ENCODE data around the gene RABGAP1L. TPM values are rescaled to one million over a fixed set of nuclear protein-coding genes. Genes with fewer than 3 reads are reported as not detected.

RABGAP1L gene
- total RNA-seq, 1 donor from 2014 or later: 28.0 TPM

DNA sequence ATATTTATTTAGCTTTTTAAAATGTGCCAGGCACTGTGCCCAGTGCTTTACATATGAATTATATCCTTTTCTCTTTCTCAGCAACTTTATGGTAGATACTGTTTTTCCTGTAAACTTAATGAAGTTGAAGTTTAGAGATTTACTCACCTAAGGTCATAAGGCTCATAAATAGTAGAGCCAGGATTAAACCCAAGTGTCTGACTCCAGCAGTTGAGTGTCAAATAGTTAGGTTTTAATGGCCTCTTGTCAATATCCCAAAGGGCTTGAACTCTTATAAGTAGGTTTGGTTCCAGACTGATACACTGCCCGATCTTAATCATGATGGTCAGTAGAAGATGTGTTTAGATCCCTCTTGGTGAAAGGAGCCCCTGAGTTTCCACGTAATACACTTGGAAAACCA is 37.8 kb downstream of the RABGAP1L start:
- no peak for DNase-seq (ENCODE audit: low read depth, low spot score)

GRCh38 chr1:174197547-174197946 is 38.2 kb downstream of the RABGAP1L start:
- DNase-seq (ENCODE audit: low read depth, low spot score): no peak

DNA sequence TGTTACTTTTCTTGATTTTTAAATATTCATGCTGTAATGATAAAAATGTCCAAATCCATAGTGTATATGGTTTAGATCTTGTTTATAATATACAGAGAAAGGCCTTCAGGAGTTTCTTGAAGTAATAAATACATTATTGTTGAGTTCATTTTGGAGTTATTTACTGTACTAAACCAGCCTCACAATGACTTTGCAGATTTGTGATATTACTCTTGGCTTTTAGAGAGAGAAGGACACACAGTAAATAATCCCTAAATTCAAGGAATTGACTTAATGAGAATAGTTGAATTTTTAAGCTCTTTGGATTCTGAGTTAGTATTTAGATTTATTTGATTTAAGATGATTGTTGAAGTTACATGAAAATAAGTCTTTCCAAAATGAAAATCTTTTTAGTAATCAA is 38.9 kb downstream of the RABGAP1L start:
- DNase-seq (ENCODE audit: low read depth, low spot score): no peak

DNA sequence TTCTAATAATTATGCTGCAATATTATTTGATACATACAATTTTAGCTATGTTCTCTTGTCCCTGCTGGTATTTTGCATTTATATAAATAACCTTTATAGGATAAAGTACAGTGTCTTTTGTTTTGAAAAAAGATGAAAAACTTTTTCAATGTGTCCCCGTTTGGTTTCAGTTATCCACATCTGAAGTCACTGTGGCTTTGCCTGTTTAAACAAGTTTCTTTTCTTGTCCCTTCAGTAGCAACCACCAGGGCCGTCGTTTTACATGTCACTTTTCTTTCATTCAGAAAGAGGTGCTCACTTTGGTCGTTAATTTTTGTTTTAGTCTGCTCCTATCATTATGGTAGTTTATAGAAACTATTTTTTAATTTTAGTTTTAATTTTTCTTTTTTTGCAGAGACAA is 41.4 kb downstream of the RABGAP1L start:
- DNase-seq (ENCODE audit: low read depth, low spot score): no peak

- DNase-seq (ENCODE audit: low read depth, low spot score): no peak
These were observed 45.5 kb downstream of the RABGAP1L start for GRCh38 chr1:174204697-174205308.

DNA sequence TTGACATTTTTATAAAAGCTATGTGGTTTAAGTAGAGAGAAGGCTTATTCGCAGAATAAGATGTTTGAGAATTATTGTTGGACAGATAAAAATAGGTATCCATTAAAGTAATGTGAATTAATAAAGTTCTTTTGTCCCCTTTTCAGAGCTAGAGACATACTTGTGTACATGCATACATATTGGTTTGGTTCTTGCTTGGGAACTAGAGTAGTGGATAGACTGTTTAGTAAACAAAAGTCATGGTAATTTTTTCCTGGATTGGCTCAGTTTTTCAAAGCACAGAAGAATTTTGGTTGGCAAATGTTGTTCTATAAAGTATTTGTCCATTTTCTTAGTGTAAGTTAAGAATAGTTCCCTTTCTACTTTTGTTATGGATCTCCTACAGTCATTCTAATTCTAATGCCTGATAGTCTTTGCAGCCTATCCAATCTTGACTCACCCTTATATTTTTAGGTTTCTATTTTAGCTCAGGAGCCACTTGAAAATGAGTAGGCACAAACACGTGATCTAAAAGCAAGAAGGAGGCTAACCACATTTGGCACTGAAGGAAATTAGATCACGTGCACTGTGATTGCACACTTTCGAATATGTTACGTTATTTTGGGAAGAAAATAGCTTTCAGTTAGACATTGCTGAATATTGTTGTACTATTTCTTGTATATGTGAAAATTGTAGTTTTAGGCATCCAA is 47.0 kb downstream of the RABGAP1L start:
- DNase-seq (ENCODE audit: low read depth, low spot score): no peak

DNA sequence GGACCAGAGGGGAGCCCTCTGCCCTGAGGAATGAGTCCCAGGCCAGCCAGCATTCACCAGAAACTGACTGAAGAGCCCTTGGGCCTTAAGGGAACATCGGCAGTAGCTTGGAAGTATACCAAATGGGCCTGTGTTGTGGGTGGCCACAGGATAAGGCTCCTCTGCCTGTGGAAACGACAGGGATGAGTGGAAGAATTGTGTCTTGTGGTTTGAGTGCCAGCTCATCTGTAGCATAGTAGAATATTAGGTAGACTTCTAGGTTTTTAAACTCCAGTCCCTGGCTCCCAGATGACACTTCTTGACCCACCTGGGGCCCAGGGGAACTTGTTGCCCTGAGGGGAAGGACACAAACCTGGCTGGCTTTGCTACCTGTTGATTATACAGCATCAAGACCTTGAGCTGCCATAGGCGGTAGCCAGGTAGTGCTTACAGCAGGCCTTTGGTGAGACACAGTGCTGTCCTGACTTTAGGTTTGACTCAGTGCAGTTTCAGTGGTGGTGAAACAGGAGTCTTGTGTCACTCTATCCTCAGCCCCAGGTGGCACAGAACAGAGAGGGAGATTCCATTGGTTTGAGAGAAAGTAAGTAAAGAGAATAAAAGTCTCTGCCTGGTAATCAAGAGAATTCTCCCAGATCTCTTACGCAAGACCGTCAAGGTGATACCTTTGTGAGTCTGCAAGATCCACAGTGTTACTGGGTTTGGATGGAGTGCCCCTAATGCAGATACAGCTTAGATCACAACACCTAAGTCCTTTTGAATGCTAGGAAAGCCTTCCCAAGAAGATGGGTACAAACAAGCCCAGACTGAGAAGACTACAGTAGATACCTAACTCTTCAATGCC is 50.2 kb downstream of the RABGAP1L start:
- no peak for DNase-seq (ENCODE audit: low read depth, low spot score)

GRCh38 chr1:174211486-174211885 is 52.2 kb downstream of the RABGAP1L start:
- DNase-seq (ENCODE audit: low read depth, low spot score): no peak

- no peak for DNase-seq (ENCODE audit: low read depth, low spot score)
These were observed 56.4 kb downstream of the RABGAP1L start for GRCh38 chr1:174215766-174216165.

- DNase-seq (ENCODE audit: low read depth, low spot score): no peak
These were observed 57.9 kb downstream of the RABGAP1L start for GRCh38 chr1:174217248-174217647.

DNA sequence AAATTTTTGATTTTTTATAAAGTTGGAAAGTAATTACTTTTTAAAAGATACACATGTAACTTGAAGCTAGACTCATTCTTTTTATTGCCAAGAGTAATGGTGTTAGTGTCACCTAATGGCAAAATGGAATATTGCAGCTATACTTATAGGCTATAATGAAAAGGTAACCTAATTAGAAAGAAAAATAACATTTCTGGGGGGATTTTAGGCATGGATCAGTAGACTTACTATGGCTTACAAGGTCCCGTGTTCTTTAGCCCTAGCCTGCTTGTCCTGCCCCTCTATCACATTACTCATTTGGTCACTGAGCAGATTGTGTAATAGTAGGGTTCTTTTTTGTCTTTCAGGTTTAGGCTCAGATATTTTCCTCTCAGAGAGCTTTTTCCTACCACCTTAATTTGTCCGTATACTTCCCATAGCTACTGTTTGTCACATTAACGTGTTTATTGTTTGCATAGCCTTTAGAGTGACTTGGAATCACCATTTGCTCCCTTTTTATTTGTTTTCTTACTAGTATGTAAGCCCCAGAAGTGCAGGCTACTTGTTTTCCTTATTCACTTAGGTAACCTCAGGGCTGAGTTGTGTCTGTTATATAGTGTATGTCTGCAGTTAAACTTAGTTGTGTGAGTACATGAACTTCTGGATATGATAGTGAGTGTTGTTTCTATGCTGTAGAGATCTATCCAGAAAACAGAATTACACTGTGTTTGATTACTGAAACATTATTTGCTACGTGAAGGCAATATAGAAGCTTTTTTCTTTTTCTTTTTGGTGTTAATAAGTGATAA is 58.7 kb downstream of the RABGAP1L start:
- no peak for DNase-seq (ENCODE audit: low read depth, low spot score)

GRCh38 chr1:174218983-174219382 is 59.7 kb downstream of the RABGAP1L start:
- no peak for DNase-seq (ENCODE audit: low read depth, low spot score)

DNA sequence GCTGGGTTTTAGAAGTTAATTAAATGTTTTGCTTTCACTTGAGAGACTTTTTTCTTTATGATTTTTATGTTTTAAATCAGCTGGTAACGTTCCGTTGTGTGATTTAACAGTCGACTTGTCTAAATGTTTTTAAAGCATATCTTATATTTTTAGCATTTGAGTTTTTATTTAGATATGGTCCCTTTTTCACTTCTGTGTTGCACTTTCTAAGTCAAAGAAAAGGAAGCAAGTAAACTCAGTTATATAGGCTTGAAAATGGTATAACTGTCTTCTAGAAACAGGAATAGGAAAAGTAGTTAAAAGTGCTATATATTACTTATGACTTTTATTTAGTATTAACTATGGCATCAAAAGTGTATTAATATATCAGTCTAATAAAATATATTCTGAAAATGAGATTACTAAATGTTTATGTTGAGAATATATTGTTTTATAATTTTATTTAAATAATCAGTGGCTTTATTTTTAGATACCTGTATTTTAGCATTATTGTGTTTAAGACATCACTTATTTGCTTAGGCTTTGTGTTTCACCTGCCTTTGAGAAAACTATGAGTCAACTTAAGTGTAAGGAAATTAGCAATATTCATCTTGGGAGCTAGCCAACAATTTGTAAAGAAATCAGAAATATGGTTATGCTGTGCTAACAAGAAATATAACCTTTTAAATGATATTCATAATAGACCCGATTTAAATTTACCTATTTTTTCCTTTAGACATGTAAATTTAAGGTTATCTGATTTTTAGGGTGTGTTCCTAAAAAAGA is 60.5 kb downstream of the RABGAP1L start:
- no peak for DNase-seq (ENCODE audit: low read depth, low spot score)

- no peak for DNase-seq (ENCODE audit: low read depth, low spot score)
These were observed 62.4 kb downstream of the RABGAP1L start for GRCh38 chr1:174221681-174222080.

DNA sequence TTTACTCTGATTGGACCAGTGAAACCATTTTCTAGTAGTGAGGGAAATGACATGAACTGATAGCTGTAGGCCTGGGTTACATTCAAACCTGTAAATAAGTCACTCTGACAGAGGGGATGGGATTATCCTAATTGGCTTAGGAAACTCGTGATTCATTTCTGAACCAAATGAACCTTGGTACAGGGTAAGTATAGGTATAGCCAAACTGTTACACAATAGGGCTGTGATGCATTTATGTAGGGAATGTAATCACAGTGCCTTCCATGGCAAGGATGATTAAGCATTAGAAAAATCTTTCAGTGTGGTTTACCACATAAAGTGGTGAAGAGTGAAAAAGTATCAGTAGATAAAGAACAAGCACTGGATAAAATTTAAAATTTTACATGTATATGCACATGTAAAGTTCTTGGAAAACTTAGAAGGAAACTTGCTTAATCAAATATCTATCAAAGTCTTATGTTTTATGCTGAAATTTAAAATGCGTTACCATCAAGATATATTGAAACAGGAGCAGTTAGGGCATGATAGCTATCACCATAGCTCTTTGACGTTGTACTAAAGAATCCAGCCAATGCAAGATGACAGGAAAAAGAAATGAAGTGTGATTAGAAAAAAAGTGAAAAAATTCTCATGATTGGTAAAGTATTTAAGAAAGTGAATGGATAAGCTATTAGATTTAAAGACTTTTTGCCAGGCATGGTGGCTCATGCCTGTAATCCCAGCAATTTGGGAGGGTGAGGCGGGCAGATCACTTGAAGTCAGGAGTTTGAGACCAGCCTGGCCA is 63.0 kb downstream of the RABGAP1L start:
- DNase-seq (ENCODE audit: low read depth, low spot score): no peak

GRCh38 chr1:174224641-174225040 is 65.3 kb downstream of the RABGAP1L start:
- no peak for DNase-seq (ENCODE audit: low read depth, low spot score)

DNA sequence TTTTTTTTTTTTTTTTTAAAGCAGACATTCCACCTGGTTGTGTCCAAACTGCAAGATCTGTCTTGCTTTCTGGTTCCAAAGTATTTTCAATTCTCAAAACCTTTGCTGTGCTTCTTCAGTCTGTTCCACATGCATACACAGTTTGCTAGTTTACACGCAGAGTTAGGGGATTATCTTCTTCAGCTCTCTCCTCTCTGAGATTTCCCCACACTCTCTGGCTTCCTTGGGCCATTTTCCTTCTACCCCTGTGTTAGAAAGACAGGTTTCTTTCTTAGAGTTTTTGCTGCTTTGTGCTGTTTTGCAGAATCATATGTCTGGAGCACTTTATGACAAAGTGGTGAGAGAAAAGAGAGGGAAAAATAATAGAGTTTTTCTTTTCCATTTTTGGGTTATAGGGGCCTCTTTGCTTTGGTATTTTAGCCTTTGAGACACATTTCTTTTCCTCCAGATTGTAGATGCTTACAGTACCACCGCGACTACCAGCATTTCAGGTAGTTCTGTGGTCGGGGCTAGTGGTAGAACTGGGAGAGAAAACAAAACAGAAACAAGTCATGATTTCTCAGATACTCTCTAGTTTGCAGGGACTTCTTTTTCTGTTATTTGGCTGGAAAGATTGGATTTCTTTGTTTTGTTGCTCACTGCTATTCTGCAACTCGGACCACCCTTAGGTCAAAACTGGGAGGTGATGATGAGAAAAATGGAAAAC is 66.3 kb downstream of the RABGAP1L start:
- no peak for DNase-seq (ENCODE audit: low read depth, low spot score)

DNA sequence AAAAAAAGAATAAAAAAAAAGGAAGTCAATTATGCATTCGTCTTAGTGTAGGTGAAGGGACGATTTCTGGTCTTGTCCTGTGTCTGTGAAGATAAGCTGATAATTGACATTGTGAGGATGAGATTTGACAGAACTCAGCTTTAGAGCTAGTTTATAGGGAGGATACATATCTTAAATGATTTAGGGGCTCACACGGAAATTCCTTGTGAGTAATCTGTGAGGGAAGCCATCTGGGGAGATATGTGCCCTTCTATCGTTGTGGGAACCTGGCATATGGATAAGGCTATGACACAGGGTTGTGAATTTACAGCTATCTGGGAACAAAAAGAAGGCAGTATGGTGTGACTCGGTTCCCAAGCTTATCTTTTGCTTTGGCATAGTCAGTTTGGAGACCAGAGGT is 71.1 kb downstream of the RABGAP1L start:
- no peak for DNase-seq (ENCODE audit: low read depth, low spot score)

GRCh38 chr1:174232761-174233160 is 73.4 kb downstream of the RABGAP1L start:
- no peak for DNase-seq (ENCODE audit: low read depth, low spot score)
